Stimulated activated CD4-positive, alpha-beta T cell treated with anti-CD3 and anti-CD28 coated beads, TNF-alpha, amount 100 ng/mL, for 4 hours (primary cell): ENCODE results near the gene TBL3.

Experiments
- DNase-seq, 3 experiments: peaks; one replicate each; pipeline ENCODE4 v3.0.0-alpha.2; 2020; ENCODE audit warnings: low read depth in 3 of 3

The TBL3 gene

GRCh38 chr16:1981398-1981836, 9.6 kb downstream of the TBL3 start, which contains the start of gene NOXO1:
TSS of gene NOXO1 (minus strand) at chr16:1981469. CDS start at chr16:1981179, 290 bp downstream.
- no peak for DNase-seq

- no peak for DNase-seq
Observed at GRCh38 chr16:1982013-1982433, 10.2 kb downstream of the TBL3 start.

GRCh38 chr16:1982991-1983543, 11.2 kb downstream of the TBL3 start:
- no peak for DNase-seq

- peak in 1 of 3 experiments; percentile 37 for DNase-seq
Observed at GRCh38 chr16:1983544-1984346, 11.9 kb downstream of the TBL3 start, which contains the start of gene GFER. TSS of gene GFER (plus strand) at chr16:1984193. CDS start at chr16:1984219, 26 bp downstream.

- no peak for DNase-seq
Observed at GRCh38 chr16:1984347-1985225, 12.7 kb downstream of the TBL3 start.

GRCh38 chr16:1985466-1986150, 13.8 kb downstream of the TBL3 start:
- DNase-seq, result no peak

GRCh38 chr16:1987198-1987597, 15.3 kb downstream of the TBL3 start:
- no peak for DNase-seq

DNA sequence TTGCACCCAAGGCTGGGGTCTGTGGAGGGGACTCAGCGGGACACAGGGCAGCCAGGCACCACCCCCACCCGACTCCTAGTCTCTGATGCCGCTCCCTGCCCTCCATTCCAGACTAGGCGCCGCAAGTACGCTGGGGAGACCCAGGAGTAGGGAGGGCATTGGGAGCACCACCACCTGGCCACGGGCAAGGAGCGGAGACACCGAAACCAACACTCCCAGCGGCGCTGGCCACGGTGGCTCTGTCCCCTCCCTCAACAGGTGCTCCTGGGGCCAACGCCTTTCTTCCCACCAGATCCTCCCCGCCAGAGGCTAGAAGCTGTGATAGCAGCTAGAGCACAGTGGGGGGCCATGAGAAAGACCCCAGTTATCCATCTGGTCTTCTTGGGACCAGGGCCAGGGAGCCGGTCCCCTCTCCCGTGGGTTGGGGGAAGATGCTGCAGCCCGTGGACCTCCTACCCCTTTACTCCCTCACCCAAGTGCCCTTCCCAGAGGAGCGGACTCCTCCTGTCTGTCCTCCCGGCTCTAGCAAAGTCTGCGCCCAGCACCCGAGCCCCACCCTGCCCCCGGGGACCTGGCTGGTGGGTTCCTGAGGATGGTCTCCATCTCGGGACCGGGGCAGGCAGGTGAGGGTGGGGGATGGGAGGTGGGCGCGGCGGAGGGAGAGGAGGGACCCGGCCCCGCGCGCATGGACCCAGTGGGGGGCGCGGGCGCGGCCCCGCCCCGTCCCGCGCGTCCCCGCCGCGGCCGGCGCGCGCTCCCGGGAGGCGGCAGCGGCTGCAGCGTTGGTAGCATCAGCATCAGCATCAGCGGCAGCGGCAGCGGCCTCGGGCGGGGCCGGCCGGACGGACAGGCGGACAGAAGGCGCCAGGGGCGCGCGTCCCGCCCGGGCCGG, 17.6 kb downstream of the TBL3 start, which contains the start of gene SYNGR3:
Gene SYNGR3, plus strand, starts transcription at position 762 of the 892 bp plus-strand sequence. CDS start 133 bp downstream, outside the sequence.
- no peak for DNase-seq

DNA sequence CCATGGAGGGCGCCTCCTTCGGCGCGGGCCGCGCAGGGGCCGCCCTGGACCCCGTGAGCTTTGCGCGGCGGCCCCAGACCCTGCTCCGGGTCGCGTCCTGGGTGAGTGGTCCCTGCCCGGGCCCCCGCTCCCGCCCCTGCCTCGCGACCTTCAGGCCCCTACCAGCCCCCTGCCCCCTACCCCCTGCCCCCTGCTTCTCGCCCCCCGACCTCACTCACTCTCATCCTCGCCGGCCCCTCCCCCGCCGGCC, 18.2 kb downstream of the TBL3 start:
- no peak for DNase-seq

DNA sequence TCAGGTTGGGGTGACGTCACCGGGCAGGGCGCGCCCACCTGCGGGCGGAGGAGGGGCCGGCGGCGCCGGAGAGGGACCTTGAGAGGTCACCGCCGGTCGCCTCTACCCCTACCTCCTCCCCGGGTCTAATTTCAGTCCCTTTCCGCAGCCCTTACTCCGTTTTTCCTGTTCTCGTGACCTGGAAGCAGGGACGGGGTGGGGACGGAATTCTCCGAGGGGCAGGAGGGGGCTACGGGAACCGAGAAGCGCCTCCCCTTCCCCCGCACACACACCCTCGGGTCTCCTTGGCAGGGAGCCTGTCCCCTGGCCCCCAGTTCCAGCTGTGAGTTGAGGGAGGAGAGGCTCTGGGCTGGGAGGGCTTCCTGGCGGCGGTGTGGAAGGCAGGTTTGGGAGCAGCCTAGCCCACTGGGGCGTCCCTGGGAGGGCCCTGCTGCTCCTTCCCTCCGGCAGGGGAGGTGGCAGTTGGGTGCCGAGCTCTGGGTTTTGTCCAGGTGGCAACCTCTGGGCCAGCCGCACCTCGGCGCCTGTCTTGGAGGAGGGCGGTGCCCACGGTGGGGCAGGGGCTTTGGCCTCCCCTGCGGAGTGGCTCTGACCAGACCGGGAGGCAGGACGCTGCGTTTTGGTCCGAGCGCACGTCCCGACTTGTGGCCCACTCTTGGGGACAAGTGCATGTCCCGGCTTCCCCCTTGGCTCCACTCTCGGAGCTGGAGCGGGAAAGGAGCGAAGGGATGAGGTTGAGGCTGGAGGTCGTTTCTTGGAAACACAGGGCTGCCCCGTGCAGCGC, 18.7 kb downstream of the TBL3 start:
- DNase-seq, result no peak

GRCh38 chr16:1991135-1991551, 19.3 kb downstream of the TBL3 start:
- peak in 1 of 3 experiments; percentile 29 for DNase-seq

GRCh38 chr16:1991588-1991947, 19.7 kb downstream of the TBL3 start:
- no peak for DNase-seq

GRCh38 chr16:1991948-1992703, 20.3 kb downstream of the TBL3 start:
- DNase-seq, result peak; percentile 98 to 99 (median 98)

- DNase-seq, result no peak
Observed at GRCh38 chr16:1992704-1993317, 21.0 kb downstream of the TBL3 start.

DNA sequence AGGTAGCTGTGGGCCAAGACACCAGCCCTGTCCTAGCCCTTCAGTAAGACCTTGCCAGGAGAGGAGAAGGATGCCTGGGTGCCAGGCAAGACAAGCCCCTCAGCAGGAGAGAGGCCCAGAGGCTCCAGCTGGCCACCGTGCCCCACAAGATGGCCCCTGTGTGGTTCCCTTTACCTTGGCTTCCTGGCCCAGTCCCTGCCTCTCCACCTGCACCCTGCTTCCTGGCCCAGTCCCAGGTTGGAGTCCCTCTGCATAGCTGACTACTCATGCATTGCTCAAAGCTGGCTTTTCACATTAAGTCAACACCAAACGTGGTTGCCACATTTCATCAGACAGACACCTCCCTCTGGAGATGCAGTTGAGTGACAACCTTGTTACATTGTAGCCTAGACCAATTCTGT, 21.9 kb downstream of the TBL3 start:
- DNase-seq, result no peak

GRCh38 chr16:1997494-1998359, 25.9 kb downstream of the TBL3 start:
- DNase-seq, result no peak

DNA sequence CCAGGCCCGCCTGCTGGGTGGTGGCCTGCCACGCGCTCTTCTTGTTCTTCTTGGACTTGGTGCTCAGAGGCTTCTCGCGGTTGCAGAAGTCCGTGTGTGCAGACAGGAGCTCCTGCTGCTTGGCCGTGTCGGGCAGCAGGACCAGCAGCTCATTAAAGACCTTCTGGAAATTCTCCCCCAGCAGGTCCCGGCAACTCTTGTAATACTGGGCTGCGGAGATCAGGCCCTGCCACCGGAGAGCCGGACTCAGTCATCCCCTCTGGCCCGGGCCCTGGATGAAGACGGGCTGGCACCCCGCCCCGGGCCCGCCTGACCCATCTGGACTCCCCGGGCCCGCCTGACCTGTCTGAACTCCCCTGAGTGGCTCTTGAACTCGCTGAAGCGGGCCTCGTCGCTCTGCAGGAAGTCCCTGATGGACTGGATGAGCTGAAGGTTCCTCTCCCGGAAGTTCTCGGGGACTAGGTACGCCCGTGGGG, 26.5 kb downstream of the TBL3 start:
- DNase-seq, result no peak
